Loucy (cell line): ENCODE results near the gene CEP57.

Experiments
- CTCF ChIP-seq: fragments of 200-600 bp; sonication (generic); conservative IDR thresholded peaks from 2 replicates; pipeline ENCODE4 v1.5.1; 2014; ENCODE audit warnings: mild to moderate bottlenecking, antibody characterized with exemption, low read length
- EZH2phosphoT487 ChIP-seq: fragments of 200-600 bp; IDR thresholded peaks from 2 replicates; pipeline ENCODE4 v1.6.1; 2018; ENCODE audit warnings: antibody characterized with exemption, mild to moderate bottlenecking, moderate library complexity, borderline replicate concordance

DNA sequence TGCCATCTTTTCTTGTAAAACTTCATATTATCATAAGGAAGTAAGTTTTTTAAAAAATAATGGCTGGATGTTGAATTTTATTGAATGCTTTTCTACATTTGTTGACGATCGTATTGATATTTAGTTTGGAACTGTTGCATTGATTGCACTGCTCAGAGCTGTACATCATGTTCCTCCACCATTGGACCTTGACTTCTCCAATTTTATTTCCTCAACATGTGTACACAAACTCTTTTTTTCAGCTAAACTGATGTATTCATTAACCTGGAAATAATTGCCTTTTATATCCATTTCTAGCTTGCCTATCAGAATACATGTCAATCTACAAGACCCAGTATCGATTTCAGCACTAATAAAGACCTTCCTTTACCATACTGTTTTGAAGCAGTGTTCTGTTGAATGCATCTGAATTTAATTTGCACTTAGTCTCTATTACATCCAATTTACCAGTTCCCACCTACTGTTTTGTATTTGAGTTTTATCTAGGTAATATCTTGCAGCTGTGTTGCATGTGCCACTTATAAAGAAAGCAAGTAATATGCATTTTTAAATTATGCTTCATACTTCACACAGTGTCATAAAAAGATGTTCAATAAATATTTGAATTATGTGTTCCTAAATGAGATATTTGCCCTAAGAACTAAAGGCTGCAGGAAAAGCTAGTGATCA, 5.5 kb downstream of the CEP57 start:
- TF ChIP-seq CTCF (no peak), EZH2phosphoT487 (no peak)
